GM21381 (cell line): ENCODE measurements around the gene OR8D4.
"Not testable (repeated sequence)": the region's sequence is repeated elsewhere in the genome, so short reads cannot be mapped to it uniquely, and the experiment has no call there.

Experiments
- ATAC-seq: cut with Tn5 transposase; IDR thresholded peaks from one replicate; pipeline ENCODE4 v1.9.1; 2021; ENCODE audit warnings: mild to moderate bottlenecking, moderate library complexity; ENCODE audit not compliant: unreplicated experiment

The OR8D4 gene

DNA sequence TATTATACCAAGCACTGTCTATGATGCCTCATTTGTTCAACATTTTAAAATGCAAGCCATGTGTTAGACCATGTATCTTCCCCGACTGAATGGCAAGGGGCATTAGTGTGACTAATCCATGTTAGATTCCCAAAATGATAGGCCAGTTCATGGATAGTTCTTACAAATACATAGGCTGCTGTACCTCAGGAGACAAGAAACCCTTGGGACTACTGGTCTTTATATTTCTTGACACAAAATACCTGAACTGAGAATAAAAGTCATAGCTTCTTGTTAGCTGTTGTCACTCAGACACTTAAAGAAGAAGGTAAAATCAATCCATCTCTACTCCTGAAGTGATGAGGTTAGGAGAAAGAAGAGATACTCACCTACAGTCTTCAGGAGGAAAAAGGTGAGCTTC lies at the start of gene OR8D4:
TSS of gene OR8D4 (plus strand) at position 301 of the 400 bp plus-strand sequence. CDS start 4,265 bp downstream, outside the sequence.
- ATAC-seq: no peak

DNA sequence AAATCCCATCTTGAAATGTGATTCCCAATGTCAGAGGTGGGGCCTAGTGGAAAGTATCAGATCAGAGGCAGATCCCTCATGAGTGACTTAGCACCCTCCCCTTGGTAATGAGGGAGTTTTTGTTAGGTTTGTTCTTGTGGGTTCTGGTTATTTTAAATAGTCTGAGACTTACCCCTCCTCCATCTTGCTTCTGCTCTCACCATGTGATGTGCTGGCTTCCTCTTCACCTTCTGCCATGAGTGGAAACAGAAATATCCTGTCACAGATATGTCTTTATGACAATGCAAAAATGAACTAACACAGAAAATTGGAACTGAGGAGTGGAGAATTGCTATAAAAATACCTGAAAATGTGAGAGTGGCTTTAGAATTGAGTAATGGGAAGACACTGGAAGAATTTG lies 49.6 kb upstream of the OR8D4 start:
- ATAC-seq: no peak

DNA sequence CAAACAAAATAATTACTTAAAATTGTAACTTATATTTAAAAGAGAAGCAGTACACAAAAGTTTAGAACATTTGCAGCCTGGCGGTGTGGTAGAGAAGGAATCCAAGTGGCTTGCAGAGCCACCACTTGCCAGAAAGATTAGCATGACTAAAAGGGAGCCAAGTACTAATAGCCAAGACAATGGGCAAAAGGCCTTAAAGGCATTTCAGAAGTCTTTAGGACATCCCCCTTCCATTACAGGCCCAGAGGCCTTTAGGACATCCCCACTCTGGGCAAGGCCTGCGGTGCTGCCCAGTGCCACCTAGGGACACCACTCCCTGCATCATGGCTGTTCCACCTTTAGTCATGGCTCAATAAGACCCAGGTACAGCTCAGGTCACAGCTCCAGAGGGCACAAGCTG lies 48.9 kb upstream of the OR8D4 start:
- ATAC-seq: no peak

DNA sequence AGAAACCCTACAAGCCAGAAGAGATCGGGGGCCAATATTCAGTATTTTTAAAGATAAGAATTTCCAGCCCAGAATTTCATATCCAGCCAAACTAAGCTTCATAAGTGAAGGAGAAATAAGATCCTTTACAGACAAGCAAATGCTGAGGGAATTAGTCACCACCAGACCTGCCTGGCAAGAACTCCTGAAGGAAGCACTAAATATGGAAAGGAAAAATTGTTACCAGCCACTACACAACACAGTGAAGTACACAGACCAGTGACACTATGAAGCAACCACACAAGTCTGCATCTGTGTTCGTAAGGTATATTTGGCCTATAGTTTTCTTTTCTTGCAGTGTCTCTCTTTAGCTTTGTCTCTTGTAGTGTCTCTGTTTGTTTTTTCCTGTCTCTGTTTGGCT lies 45.5 kb upstream of the OR8D4 start:
- no peak for ATAC-seq

DNA sequence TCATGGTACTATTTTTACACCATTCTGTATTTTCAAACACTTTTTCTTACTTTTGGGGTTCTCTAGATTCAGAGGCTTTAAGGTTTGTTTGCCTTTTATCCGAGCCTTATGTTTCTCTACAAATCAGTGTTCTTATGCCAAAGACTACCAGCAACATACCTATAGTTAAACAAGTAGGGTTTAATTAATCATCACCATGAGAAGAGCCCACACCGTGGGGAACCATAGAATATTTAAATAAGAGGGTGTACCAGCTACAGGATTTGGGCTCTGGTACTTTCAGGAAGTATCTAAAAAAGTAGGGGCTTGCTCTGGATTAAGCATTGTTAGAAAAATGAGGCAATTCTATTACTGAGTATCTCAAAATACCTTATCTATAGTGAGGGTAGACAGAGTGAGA lies 42.2 kb upstream of the OR8D4 start:
- no peak for ATAC-seq

DNA sequence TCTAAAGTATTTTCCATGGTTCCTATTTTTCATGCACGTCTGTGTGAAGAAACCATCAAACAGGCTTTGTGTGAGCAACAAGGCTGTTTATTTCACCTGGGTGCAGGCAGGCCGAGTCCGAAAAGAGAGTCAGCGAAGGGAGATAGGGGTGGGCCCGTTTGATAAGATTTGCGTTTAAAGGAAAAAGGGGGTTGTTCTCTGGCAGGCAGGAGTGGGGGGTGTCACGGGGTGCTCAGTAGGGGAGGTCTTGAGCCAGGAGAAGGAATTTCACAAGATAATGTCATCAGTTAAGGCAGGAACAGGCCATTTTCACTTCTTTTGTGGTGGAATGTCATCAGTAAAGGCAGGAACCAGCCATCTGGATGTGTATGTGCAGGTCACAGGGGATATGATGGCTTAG lies 36.7 kb upstream of the OR8D4 start:
- not testable (repeated sequence) for ATAC-seq

DNA sequence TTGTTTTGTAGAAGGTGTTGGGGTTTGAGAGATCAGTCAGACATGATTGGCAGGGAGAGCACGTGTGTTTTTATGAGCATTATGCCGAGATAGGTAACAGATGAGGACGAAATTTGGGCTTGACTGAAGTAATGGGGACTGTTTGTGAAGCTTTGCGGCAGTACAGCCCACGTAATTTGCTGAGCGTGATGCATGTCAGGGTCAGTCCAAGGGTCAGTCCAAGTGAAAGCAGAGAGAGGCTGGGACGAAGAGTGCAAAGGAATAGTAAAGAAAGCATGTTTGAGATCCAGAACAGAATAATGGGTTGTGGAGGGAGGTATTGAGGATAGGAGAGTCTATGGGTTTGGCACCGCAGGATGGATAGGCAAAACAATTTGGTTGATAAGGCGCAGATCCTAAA lies 34.2 kb upstream of the OR8D4 start:
- not testable (repeated sequence) for ATAC-seq

DNA sequence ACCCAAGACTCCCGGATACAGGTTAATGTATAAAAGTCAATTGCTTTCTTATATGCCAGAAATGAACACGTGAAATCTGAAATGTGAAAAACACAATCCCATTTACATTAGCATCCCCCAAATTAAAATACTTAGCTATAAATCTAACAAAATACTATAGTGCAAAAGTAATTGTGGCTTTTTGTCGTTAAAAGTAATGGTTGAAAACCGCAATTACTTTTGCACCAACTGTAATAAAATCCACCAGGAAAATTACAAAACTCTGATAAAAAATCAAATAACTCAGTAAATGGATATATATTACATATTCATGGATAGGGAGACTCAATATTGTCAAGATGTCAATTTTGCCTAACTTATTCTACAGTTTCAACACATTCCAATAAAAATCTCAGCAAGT lies 21.1 kb upstream of the OR8D4 start:
- ATAC-seq: no peak

DNA sequence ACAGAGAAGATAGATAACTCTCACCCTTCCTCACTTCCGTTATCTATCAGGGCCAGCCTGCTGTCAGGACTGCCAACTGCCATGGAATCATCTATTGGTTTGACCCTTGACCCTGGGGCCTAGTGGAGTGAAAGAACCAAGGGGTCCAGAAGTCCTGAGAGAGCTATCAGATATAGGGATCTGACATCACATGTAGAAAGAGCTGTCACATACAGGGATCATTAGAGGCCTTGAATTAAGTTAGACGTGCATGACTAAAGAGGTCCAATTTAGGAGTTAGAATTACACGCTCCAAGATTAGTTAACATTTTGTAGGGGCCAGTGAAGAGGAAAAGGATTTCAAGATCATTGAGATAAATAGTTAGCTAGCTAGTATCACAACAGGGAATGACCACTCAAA lies 16.4 kb upstream of the OR8D4 start, which contains the start of gene TMEM225:
TSS of gene TMEM225 (minus strand) at position 101 of the 400 bp plus-strand sequence. CDS start 245 bp downstream, outside the sequence.
- ATAC-seq: no peak

DNA sequence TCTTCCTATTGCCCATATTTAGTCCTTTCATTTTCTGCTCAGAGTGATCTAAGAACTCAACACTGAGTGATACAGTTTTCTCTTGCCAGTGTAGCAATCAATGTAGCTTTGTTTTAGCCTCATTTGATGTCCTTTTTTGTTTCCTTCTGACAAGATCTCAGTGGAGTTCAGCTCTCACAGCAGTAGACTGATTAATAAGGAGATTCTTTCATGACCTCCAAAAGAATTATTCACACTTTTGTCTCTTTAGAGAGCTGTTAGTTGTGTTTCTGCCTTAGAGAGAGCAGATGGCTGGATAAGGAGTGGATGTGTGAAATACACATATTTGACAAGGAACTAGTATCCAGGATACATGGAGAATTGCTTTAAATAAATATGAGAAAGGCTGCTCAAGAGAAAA lies 9.9 kb upstream of the OR8D4 start:
- ATAC-seq: no peak

DNA sequence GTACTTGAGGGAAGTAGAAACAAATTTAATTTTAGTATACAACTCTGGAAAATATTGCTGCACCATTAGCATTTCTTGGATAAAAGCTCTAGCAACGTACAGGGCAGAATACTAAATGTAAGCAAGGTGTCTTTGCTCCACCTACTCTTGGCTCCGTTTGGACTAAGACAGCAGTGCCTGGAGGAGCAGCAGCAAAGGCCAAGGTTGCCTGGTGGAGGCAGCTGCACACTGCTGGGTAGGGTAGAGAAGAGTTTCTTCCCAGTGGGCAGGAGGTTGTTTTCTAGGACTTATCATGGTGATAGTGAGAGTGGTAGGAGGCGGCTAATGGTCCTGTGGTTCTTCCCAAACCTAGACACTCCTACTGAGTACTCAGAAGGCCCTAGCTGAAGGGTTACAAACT lies 2.2 kb upstream of the OR8D4 start:
- no peak for ATAC-seq

DNA sequence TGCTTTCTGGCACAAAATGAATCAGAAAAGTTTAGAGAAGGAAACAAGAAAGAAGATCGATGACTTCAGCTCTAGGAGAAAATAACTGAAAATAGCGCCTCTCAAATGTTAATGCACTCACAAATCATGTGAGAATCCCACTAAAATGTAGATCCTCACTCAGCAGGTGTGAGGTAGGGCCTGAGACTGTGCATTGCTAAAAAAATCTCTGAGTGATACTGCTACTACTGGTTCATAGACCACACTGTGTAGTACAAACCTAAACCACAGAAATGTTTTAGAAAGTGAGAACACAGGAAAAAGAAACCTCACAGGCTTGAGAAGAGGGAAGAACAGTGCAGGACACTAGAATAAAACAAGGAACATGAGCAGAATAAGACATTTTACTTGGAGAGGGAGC lies 2.0 kb downstream of the OR8D4 start:
- ATAC-seq: peak; percentile 87

DNA sequence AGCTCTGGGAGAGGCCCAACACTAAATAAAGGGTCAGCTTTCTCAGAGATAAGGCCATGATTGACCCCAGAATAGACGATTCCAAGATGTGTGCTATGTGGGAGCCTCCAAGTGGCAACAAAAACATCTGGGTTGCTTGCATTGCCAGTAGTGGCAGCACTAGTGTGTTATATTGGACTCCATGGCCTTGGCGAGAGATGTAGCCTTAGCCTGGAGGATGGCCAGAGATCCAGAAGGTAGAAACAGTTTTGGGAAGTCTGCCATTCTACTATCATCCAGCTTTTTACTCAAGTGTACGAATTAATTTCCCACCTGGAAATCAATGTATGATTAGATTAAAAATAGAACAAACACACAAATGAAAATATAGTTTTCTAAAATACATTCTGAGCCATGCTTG lies 3.0 kb downstream of the OR8D4 start:
- ATAC-seq: no peak

DNA sequence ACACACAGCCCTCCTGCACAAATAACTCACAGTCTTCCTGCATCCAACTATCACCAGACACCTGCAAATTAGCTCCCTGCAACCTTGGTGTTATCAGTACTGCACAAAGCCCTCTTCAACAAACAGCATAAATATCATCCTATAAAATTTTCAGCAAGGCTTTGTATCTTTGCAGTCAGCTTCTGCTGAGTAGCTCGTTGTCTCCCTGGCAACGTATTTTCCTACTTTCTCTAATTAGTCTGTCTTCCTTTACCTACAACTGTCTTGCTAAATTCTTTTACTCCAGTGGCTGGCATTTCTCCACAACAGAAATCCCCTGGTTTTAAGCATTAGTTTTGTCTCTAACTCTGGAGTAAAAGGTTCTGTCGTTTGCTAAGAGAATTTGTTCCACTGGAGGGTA lies 3.9 kb downstream of the OR8D4 start:
- no peak for ATAC-seq

DNA sequence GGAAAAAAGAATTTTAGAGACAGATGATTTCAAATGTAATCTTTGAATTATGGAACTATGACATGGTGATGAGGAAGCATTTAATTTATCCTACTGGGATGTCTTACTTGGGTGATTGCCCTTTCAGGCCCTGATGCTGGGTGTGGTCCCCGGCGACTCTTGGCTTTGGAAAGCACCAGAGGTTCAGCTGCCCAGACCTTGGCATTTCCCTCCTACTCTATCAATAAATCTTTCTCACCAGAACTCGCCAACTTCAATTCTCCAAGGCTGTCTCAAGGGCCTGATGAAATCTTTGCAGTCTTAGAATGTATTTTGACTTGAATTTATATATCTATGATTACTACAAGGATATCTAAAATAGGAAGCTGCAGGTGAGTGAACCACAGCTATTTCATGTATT lies 19.0 kb downstream of the OR8D4 start:
- ATAC-seq: no peak

DNA sequence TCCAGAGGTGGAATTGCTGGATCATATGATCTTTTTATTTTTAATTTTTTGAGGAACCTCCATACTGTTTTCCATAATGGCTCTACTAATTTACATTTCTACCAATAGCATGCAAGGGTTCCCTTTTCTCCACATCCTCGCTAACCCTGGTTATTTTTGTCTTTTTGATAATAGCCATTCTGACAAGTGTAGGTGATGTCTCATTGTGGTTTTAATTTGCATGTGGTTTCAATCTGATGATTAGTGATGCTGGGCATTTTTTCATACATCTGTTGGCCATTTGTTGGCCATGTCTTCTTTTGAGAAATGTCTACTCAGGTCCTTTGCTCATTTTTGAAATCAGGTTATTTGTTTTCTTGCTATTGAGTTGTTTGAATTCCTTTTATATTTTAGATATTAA lies 22.1 kb downstream of the OR8D4 start:
- no peak for ATAC-seq

DNA sequence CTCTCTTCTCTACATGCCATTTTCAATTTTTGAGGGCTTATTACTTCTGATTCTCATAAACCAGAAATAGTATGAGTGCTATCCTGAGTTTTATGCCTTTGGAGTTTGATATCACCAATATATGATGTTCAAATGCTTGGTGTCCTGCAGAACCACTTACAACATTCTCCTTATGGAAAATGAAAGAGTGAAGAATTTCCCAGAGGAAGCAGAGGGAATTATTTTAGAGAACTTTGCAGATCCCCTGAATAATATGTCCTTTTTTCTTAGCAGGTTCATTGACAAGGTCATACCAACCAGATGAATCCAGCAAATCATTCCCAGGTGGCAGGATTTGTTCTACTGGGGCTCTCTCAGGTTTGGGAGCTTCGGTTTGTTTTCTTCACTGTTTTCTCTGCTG lies 37.4 kb downstream of the OR8D4 start, which contains the start of gene OR4D5:
TSS of gene OR4D5 (plus strand) at position 301 of the 400 bp plus-strand sequence. CDS start at position 301, 0 bp downstream.
- no peak for ATAC-seq

DNA sequence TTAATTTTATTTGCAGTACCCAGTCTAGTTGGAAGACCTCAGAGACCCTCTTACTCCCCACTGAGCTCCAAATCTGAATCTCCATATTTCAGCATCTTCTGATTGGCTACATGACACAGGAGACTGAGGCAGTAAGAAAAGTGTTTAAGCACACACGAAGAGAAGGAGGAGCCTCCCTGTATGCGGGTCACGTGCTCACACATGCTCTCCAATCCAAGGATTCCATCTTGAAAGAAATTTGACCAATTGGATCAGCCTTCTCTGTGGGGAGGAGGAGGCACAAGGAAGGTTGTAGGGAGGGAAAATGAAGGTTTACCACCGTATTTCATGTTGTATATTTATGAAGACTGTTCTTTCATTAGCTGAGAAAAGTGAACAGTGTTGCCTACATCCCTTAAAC lies 40.4 kb downstream of the OR8D4 start:
- no peak for ATAC-seq

DNA sequence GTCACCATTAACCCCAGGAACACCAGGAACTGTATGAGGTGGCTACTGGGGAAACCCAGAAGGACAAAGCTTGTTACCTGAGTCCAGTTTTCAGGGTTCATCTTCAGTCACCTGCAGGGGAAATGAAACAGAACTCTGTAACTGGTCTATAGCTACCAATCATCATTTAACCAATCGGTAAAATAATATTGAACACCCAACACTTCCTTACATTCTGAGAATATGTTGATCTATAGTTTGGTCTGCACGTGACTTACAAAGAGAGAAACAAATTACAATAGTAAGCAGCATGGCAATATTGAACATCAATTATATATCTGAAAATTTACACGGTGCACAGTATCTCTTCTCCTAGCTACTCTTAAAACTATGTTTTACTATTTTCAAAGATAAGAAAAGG lies 41.8 kb downstream of the OR8D4 start, which contains the start of gene OR6T1:
TSS of gene OR6T1 (minus strand) at position 101 of the 400 bp plus-strand sequence. CDS start at position 101, 0 bp downstream.
- no peak for ATAC-seq

DNA sequence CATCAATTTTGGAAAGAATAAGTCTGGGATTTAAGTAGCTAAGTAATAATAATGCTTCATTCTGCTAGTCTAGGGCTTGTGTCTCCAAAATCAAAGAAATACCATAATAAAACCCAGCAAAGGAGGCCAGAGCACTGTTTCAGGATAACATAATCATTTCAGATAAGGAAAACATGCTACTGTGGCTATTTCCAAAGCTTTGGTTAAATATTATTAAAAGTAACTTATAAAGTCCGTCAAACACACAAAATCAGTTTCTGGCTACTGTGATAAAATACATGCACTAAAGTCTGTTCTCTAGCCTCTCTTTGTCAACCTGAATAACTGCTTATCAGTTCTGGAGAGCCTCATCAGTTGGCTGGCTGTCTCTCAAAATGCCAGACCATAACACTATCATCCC lies 43.2 kb downstream of the OR8D4 start:
- ATAC-seq: no peak

DNA sequence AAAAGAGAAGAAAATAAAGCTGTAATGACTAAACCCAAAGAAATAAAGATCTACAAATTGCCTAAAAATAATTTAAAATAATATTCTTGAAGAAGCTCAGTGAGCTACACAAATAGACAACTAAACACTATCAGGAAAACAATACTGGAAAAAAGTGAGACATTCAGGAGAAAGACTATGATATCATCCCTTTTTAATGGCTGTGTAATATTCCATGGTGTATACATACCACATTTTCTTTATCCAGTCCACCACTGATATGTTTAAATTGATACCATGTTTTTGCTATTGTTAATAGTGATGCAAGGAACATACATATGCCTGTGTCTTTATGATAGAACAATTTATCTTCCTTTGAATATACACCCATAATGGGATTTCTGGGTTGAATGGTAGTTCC lies 54.8 kb downstream of the OR8D4 start:
- ATAC-seq: no peak
